Measurements from ENCODE around the gene FTO.
"Not testable (repeated sequence)": the region's sequence is repeated elsewhere in the genome, so short reads cannot be mapped to it uniquely, and the experiment has no call there.

FTO gene

GRCh38 chr16:53703590-53704444 is at the start of gene FTO, which contains the start of gene RPGRIP1L:
TSS of gene FTO (plus strand) at chr16:53704156.
TSS of gene RPGRIP1L (minus strand) at chr16:53703859. CDS start at chr16:53700723, 3,136 bp downstream.
- peak; percentile 91 to 94 (median 94) for DNase-seq (ENCODE audit: low read depth in 3 of 3)

DNA sequence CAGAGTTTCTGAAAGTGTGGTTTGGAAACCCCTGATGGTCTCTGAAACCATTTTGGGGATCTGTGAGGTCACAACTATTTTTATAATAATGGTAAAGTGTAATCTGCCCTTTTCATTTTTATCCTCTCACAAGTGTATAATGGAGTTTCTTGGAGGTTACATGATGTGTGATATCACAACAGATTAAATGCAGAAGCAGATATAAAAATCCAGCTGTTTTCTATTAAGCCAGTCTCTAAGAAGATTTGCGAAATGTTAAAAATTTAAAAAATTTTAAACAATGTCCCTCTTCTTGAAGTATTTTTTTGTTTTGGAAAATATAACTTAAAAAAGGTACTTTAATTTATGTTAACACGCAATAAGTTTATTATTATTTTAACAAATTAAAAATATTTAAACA is 49.0 kb upstream of the FTO start:
- no peak for DNase-seq (ENCODE audit: low read depth in 3 of 3)

- no peak for DNase-seq (ENCODE audit: low read depth in 3 of 3)
Observed at GRCh38 chr16:53662072-53662471, 41.9 kb upstream of the FTO start.

DNA sequence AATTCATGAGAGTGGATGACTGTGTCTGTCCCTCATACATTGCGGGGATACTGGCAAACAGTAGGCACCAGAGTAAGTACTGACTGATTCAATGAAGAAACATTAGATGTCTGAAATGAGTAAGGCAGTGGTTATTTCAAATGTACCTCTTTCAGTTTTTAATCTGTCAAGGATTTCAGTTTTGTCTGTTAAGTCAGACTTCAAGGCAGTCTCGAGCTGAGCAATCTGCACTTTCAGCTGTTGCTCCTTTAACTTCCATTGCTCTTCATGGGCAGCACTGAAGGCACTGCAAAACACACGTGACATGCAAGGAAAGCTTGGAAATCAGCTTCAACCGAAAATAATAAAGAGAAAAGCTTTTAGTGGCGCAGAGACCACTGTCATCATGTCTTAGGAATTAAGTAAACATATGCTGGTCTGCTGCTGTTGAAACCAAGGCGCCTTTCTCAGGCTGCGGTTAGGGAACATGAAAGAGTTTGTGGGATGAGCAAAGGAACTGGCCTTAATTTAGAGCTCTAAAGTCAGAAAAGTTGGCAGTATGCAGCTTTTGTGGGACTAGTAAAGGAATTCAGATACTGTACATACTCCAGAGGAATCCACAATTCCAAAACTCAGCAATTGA is 39.1 kb upstream of the FTO start:
- DNase-seq (ENCODE audit: low read depth in 3 of 3) = no peak

GRCh38 chr16:53666786-53667415 is 37.1 kb upstream of the FTO start:
- no peak for DNase-seq (ENCODE audit: low read depth in 3 of 3)

- DNase-seq (ENCODE audit: low read depth in 3 of 3) = no peak
Observed at GRCh38 chr16:53668869-53669268, 35.1 kb upstream of the FTO start.

- no peak for DNase-seq (ENCODE audit: low read depth in 3 of 3)
Observed at GRCh38 chr16:53672461-53672860, 31.5 kb upstream of the FTO start.

- no peak for DNase-seq (ENCODE audit: low read depth in 3 of 3)
Observed at GRCh38 chr16:53673189-53673588, 30.8 kb upstream of the FTO start.

DNA sequence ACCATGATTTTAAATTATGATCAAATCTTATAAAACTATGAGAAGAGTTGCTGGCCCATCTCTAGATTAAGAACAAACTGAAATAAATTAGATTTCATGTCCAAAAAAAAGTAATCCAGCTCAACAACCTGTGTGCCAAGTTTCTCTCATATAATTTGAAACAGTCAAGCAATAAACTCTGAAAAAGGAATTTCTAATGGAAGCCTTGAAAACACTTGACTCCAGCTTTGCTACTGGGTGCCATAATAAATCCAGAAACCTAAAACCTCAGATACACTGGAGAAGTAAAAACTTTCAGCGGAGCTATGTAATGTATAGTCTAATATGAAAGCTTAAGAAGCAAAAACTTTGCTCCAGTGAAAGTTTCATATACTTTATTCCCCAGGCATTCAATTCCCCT is 25.8 kb upstream of the FTO start:
- no peak for DNase-seq (ENCODE audit: low read depth in 3 of 3)

- DNase-seq (ENCODE audit: low read depth in 3 of 3) = no peak
Observed at GRCh38 chr16:53678756-53679343, 25.1 kb upstream of the FTO start.

DNA sequence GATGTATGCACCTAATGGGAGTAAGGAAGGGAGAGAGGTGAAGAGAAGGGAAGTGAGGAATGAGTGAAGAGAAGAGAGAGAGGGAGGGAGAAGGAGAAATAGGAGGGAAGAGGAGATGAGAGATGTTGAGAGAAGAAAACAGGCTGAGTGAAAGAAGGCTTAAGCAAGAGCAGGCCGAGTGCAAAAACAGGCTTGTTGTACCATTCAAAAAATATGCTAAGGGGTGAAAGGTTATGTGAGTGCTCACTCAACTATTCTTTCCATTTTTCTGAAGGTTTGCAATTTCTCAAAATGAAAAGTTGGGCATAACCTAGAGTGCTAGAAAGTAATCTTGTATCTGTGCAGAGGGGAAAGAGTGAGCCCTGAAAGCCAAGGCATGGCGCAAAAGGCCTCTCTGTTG is 23.2 kb upstream of the FTO start:
- DNase-seq (ENCODE audit: low read depth in 3 of 3) = no peak

DNA sequence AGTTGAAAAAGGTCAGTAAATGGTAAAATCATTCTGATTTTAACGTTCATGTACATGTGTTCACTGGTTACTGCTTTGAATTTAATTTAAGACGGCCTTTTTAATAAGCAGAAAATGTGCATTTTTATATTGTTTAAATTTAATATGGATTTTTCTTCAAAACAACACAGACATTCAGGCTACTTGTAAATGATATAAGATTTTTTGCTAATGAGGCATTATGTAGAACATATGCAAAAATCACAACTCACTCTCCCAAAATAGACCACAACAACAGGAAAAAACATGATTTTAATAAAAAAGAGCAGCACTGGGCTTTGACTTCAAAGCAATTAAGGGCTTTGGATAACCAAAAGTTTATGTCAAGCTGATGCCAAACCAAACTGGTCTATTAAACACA is 22.6 kb upstream of the FTO start:
- DNase-seq (ENCODE audit: low read depth in 3 of 3) = no peak

- not testable (repeated sequence) for DNase-seq (ENCODE audit: low read depth in 3 of 3)
Observed at GRCh38 chr16:53685334-53685733, 18.6 kb upstream of the FTO start.

DNA sequence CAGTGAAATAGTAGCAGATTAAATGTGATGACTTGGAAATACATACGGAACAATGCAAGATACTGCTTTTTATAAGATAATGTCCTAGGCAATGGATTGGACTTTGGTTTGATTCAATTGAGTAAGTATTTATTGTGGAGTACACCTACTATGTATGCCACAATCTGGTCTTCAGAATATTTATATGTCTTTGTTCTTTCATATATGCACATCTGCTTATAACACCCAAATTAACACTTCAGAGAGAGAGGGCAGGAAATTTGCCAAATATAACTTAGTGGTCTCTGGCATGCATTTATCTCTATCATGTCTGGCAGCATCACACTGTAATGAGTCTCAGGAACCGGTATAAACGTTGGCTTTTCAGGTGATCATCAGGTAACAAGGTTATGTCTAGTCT is 17.2 kb upstream of the FTO start:
- DNase-seq (ENCODE audit: low read depth in 3 of 3) = no peak

- DNase-seq (ENCODE audit: low read depth in 3 of 3) = no peak
Observed at GRCh38 chr16:53689636-53690035, 14.3 kb upstream of the FTO start.

DNA sequence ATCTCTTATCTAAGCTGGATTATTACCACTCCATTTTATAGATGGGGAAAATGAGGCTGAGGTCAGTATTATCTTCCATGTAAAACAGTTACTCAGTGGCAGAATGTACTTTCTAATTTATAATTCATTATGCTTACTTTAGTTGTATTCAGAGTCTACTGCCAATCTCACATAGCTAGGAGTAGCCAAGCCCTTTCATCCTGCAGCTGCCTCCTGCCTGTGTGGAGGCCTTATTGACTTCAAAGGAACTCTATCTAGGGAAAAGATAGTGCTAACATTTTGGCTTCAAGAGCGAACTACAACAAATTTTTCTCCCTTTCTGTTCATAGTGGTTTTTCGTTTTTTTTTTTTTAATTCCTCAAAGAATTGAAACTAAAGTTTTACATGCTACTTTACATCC is 13.2 kb upstream of the FTO start:
- no peak for DNase-seq (ENCODE audit: low read depth in 3 of 3)

GRCh38 chr16:53692146-53692545 is 11.8 kb upstream of the FTO start:
- no peak for DNase-seq (ENCODE audit: low read depth in 3 of 3)

DNA sequence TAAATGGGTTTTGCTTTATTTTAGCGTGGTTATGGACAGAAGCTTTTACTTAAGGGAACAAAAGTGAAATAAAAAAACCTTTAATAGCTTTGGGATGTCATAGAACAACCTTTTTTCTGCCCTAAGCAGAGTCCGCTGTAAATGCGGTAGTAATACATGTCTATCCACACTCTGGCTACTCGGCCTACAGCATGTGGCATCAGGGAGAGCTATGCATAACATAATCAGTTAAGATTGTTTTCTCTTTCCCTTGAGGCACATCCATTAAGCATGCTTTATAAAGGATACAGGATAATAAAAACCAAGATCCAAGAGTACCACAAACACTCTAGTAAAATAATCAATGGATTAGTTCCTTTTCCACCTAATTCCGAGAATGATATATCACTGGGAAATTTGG is 10.6 kb upstream of the FTO start:
- DNase-seq (ENCODE audit: low read depth in 3 of 3) = no peak

DNA sequence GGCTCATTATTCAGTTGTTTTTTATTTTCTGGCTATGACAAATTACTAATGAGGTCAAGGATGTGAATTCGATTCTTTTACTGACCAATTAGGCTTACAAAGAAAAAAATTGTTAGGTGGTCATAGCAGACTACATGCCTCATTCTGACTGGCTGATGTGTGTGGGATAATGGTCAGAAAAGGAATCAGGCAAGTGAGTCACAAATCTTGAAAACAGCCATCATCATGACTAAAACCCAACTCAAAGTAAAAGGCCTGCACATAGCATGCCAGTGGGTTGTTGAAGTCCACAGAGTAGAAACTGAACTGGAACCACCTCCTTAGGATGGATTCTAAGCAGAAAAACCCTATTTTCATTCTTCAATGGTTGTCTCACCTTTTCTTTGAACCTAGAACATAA is 8.9 kb upstream of the FTO start:
- DNase-seq (ENCODE audit: low read depth in 3 of 3) = no peak

- not testable (repeated sequence) for DNase-seq (ENCODE audit: low read depth in 3 of 3)
Observed at GRCh38 chr16:53698271-53698670, 5.7 kb upstream of the FTO start.

GRCh38 chr16:53704445-53704813 is 473 bp downstream of the FTO start:
- DNase-seq (ENCODE audit: low read depth in 3 of 3) = no peak

DNA sequence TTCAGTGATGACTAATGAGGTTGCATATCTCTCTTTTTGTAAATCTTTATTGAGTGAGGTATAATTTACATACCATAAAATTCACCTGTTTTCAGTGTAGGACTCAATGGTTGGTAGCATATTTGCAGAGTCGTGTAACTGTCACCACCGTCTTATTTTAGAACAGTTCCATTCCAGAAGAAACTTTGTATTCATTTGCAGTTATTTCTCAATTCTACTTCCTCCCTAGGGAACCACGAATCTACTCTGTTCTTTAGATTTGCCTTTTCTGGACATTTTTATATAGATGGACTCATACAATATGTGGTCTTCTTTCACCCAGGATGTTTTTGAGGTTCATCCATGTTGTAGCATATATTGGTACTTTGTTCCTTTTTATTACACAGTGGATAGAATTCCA is 3.7 kb downstream of the FTO start:
- DNase-seq (ENCODE audit: low read depth in 3 of 3) = no peak

DNA sequence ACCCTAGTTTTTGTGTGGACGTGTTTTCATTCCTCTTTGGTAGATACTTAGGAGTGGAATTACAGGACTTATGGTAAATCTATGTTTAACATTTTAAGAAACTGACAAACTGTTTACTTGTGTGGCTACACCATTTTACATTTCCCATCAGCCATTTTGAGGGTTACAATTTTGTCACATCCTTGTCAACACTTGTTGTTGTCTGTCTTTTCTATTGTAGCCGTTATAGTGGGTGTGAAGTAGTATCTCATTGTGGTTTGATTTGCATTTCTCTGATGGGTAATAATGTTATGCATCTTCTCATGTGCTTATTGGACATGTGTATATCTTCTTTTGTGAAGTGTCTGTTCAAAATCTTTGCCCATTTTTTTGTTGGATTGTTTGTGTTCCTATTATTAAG is 4.5 kb downstream of the FTO start:
- DNase-seq (ENCODE audit: low read depth in 3 of 3) = no peak
